Islet of Langerhans (tissue), 1 donor: ENCODE results near the gene UTP14A.

Experiments used
- FAIRE-seq: peaks from one replicate; lab custom pipeline; 2011; peaks lifted over from hg19 to GRCh38; lab: Jason Lieb, UNC

UTP14A gene

GRCh38 chrX:129945131-129945530 lies 39.2 kb downstream of the UTP14A start:
- FAIRE-seq = no peak

GRCh38 chrX:129953334-129953648 lies 47.3 kb downstream of the UTP14A start:
- no peak for FAIRE-seq

GRCh38 chrX:129953881-129954280 lies 47.9 kb downstream of the UTP14A start:
- no peak for FAIRE-seq

GRCh38 chrX:129954804-129955203 lies 48.8 kb downstream of the UTP14A start:
- no peak for FAIRE-seq

DNA sequence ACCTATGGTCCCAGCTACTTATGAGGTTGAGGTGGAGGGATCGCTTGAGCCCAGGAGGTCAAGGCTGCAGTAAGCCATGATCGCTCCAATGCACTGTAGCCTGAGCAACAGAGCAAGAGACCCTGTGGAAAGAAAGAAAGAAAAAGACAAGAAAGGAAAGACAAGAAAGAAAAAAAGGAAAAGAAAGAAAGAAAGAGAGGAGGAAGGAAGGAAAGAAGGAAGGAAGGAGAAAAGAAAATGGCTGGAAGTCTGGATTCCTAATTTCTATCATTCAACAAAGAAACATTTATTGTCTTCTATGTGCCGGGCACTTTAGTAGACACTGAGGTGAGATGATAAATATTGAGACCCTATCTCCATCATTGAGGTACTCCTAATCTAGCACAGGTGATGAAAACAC lies 49.7 kb downstream of the UTP14A start:
- no peak for FAIRE-seq

GRCh38 chrX:129956145-129956544 lies 50.2 kb downstream of the UTP14A start:
- FAIRE-seq = no peak

DNA sequence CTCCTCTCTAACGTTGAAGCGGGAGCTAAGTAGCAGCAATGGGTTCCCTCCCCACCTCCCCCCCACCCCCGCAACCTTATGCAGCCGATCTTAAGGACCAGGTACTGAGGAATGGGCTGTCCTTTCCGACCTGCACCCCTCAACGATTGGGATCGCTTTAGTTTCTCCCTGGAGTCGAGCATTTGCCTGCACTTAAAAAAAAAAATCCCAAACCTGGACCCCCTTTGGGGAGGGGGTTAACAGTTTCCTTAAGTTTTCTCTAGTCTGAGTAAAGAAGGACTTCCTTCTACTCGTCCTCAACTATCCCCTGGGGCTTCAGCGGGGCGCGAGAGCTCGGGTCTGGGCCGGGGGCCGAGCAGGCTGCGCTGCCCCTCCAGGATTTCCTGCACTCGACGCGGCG lies 50.8 kb downstream of the UTP14A start:
- no peak for FAIRE-seq

DNA sequence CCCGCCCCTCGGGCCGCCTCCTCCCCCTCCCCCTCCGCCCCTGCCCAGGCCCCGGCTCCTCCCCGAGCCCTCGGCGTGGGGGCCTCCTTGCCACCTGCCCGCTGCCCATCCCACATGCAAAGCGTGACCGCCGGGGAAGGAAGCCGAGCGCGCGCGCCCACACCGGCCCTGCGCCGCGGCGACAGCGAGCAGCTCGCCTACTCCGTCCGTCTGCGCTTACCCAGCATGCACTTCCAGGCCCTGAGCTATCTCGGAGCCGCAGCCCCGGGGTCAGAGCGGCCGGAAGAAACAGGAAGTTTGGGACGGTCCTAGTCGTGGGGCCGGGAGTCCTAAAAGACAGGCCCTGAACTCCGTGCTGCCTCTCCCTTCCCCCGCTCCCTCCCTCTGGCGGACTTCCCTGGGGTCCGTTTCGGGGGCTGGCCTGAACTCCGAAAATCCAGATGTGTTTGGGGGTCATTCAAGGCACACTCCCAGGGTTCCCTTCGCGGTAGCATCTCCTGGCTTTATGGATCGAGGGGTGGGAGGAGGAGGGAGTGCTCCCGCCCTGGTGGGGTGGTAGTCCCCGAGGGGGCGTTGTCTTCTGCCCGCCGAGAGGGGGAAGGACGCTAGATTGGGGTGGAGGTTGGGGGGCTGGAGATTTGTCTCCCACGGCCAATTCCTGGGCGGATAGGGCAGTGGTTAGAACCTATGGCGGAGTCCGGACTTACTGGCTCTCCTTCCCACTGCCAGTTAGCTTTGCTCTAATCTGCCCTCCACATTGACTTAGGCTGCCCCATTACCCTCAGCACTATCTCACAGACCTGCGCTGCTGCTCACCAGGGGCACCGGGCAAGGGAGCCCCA lies 51.5 kb downstream of the UTP14A start:
- FAIRE-seq = no peak

- FAIRE-seq = no peak
Measured at GRCh38 chrX:129958083-129958465, 52.1 kb downstream of the UTP14A start.

DNA sequence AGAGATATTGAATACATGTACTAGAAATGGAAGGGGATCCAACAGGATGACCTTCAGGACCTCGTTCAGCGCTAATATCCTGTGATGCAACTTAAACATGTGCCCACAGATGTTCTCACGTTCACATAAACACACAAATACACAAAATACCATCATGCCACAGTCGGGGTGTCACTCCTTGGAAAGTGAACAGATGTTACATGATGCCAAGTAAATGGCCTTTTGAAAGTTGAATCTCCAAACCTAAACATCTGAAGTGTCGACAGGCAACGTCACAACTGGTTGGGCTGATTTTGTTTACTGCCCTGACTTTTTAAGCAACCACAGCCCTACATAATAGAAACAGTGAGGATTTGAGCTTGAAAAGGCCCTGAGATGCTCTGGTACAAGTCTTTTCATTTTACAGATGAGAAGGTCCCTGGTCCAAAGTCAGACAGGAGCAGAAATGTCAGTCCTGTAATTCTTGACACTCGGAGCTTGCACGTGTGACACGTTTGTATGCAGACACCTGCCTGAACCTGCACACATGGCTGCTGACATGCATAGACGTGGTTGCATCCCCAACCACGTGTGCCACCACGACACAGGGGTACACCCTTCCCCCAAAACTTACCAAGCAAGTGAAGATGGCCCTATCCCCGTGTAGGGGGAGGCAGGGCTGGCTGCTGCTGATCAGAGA lies 53.0 kb downstream of the UTP14A start:
- FAIRE-seq = no peak

DNA sequence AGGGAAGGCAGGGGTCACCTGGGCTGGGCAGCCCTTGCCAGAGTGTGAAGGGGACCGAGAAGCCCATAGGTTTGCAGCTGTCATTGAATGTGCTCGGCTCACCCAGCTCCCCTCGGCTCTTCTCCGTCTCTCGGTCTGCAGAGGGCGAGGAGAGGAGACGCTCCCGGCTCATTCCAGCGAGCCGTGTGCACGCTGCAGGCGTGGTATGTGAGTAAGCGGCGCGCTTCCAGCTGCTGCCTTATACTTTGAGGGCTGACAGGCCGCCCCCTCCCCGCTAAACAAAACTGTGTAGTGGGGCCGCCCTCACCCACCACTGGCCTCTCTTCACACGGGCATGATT lies 53.5 kb downstream of the UTP14A start:
- no peak for FAIRE-seq

GRCh38 chrX:129961180-129962083 lies 55.5 kb downstream of the UTP14A start:
- no peak for FAIRE-seq

- peak; percentile 79 for FAIRE-seq
Measured at GRCh38 chrX:129963729-129964128, 57.8 kb downstream of the UTP14A start.

GRCh38 chrX:129965166-129965565 lies 59.2 kb downstream of the UTP14A start:
- no peak for FAIRE-seq

- FAIRE-seq = no peak
Measured at GRCh38 chrX:129968968-129969367, 63.0 kb downstream of the UTP14A start.

GRCh38 chrX:129976441-129976840 lies 70.5 kb downstream of the UTP14A start:
- no peak for FAIRE-seq
